ENCODE results near the gene TRIM62. TPM values are rescaled to one million over a fixed set of nuclear protein-coding genes. Genes with fewer than 3 reads are reported as not detected.
"Not testable (repeated sequence)": the region's sequence is repeated elsewhere in the genome, so short reads cannot be mapped to it uniquely, and the experiment has no call there.

TRIM62 gene
- total RNA-seq, 1 donor from 2014 or later = 6.5 TPM

GRCh38 chr1:33141216-33141615 is 40.6 kb downstream of the TRIM62 start:
- TF ChIP-seq CTCF (IDR thresholded peaks at IDR 0.05) = no peak
- no peak for DNase-seq
- intact Hi-C loops (cut with DNase I) = no loop called here
- Histone ChIP-seq H3K4me1 (no peaks in the 10 kb centered on the region), H3K9me3 (no peaks in the 10 kb centered on the region), H3K27ac (no peak overlapping the region), H3K27me3 (ENCODE audit: low read depth) (no peaks in the 10 kb centered on the region), H3K4me3 (no peak overlapping the region), H3K36me3 (peaks cover 15% of the 10 kb centered on the region)
- no peak for ATAC-seq

GRCh38 chr1:33140153-33141149 is 41.4 kb downstream of the TRIM62 start:
- DNase-seq (no peak), ATAC-seq (peak in 1 of 2 donors; percentile 13)
- Histone ChIP-seq H3K9me3 (no peaks in the 10 kb centered on the region), H3K36me3 (peaks cover 9% of the 10 kb centered on the region), H3K4me3 (no peak overlapping the region), H3K27ac (no peak overlapping the region), H3K4me1 (no peaks in the 10 kb centered on the region), H3K27me3 (ENCODE audit: low read depth) (no peaks in the 10 kb centered on the region)
- intact Hi-C loops (cut with DNase I) = no loop called here
- no peak for TF ChIP-seq CTCF (IDR thresholded peaks at IDR 0.05)

- no peak overlapping the region for H3K27ac ChIP-seq
- ATAC-seq = peak in 1 of 2 donors; percentile 39
Measured at GRCh38 chr1:33137800-33138199, 44.0 kb downstream of the TRIM62 start.

GRCh38 chr1:33136041-33136440 is 45.8 kb downstream of the TRIM62 start:
- H3K4me1 ChIP-seq; H3K27ac ChIP-seq; intact Hi-C loops (cut with DNase I); H3K4me3 ChIP-seq; H3K9me3 ChIP-seq; H3K27me3 ChIP-seq (ENCODE audit: low read depth); ATAC-seq; DNase-seq; H3K36me3 ChIP-seq: not testable (repeated sequence)

More at GRCh38 chr1:33137800-33138199, 44.0 kb downstream of the TRIM62 start:
- intact Hi-C loops (cut with DNase I) = no loop called here
- H3K27me3 ChIP-seq (ENCODE audit: low read depth) = no peaks in the 10 kb centered on the region
- H3K4me1 ChIP-seq = no peaks in the 10 kb centered on the region
- peaks cover 2% of the 10 kb centered on the region for H3K36me3 ChIP-seq
- DNase-seq = no peak
- no peak overlapping the region for H3K4me3 ChIP-seq
- peak; percentile 39 for TF ChIP-seq CTCF (IDR thresholded peaks at IDR 0.05)
- no peaks in the 10 kb centered on the region for H3K9me3 ChIP-seq

- Histone ChIP-seq H3K27me3 (ENCODE audit: low read depth) (no peaks in the 10 kb centered on the region), H3K4me3 (no peak overlapping the region), H3K4me1 (peaks cover 2% of the 10 kb centered on the region), H3K9me3 (no peaks in the 10 kb centered on the region), H3K27ac (no peak overlapping the region), H3K36me3 (peaks cover 5% of the 10 kb centered on the region)
- intact Hi-C loops (cut with DNase I) = no loop called here
- no peak for ATAC-seq
- no peak for DNase-seq
- TF ChIP-seq CTCF (IDR thresholded peaks at IDR 0.05) = no peak
Measured at GRCh38 chr1:33133478-33134105, 48.3 kb downstream of the TRIM62 start.

- ATAC-seq (no peak), DNase-seq (no peak)
- Histone ChIP-seq H3K4me3 (no peak overlapping the region), H3K9me3 (no peaks in the 10 kb centered on the region), H3K27me3 (ENCODE audit: low read depth) (no peaks in the 10 kb centered on the region), H3K4me1 (peaks cover 13% of the 10 kb centered on the region), H3K27ac (no peak overlapping the region), H3K36me3 (peaks cover 5% of the 10 kb centered on the region)
- intact Hi-C loops (cut with DNase I) = no loop called here
- no peak for TF ChIP-seq CTCF (IDR thresholded peaks at IDR 0.05)
Measured at GRCh38 chr1:33132549-33132948, 49.3 kb downstream of the TRIM62 start.

Measured in lower lobe of right lung (tissue), 2 donors.